T-cell (primary cell): ENCODE data around the gene PPL. TPM values are rescaled to one million over a fixed set of nuclear protein-coding genes. Genes with fewer than 3 reads are reported as not detected.

ENCODE experiments used
- ATAC-seq, 4 experiments: fragments of 200-7000 bp in 3 of 4; fragments of 150-1000 bp in 1 of 4; cut with Tn5 transposase; replicated peaks in 1 of 4; 1 replicate in 3 of 4; 2 replicates in 1 of 4; pipeline ENCODE4 v1.10.0; 2021; ENCODE audit warnings: moderate library complexity in 3 of 4, mild to moderate bottlenecking in 2 of 4, moderate number of reproducible peaks in 1 of 4
- CTCF ChIA-PET, 2 donors: fragments of 300-600 bp; sonication (Branson Sonifier 250); formaldehyde crosslinking; loops; one replicate each; lab custom pipeline; 2022; ENCODE audit warnings: antibody characterized with exemption in 2 of 2; lab: Charles Lee
- POLR2A ChIA-PET, 2 donors: fragments of 300-600 bp; sonication (Branson Sonifier 250); formaldehyde crosslinking; loops; one replicate each; lab custom pipeline; 2022; ENCODE audit warnings: antibody characterized with exemption in 2 of 2; lab: Charles Lee
- DNase-seq, 35 experiments: peaks; one replicate each; pipeline versions ENCODE4 v3.0.0 to v3.0.0-alpha.2; 2013 to 2023
- H3K27ac ChIP-seq: one replicate; pipeline ENCODE4 v1.5.1; 2013; ENCODE audit warnings: low read length
- H3K27me3 ChIP-seq, 2 experiments: replicated peaks in 1 of 2; 1 replicate in 1 of 2; 2 replicates in 1 of 2; pipeline versions ENCODE4 v1.6.1 to v1.7.0; 2013; ENCODE audit warnings: low read length in 1 of 2, mixed read lengths in 1 of 2; ENCODE audit not compliant: control insufficient read depth in 2 of 2, insufficient read depth in 2 of 2; ENCODE audit errors: extremely low read depth in 1 of 2
- H3K36me3 ChIP-seq, 2 donors: 1 replicate in 1 of 2; 2 replicates in 1 of 2; pipeline versions ENCODE4 v1.6.1 to v1.7.0; 2013; ENCODE audit warnings: low read length in 1 of 2; ENCODE audit not compliant: control insufficient read depth in 2 of 2, insufficient read depth in 1 of 2; ENCODE audit errors: extremely low read depth in 1 of 2
- H3K4me1 ChIP-seq, 2 experiments: 1 replicate in 1 of 2; 2 replicates in 1 of 2; pipeline versions ENCODE4 v1.6.1 to v1.7.0; 2013; ENCODE audit warnings: low read length in 2 of 2, mixed read lengths in 1 of 2; ENCODE audit not compliant: insufficient read depth in 2 of 2, control insufficient read depth in 1 of 2; ENCODE audit errors: extremely low read depth in 1 of 2
- H3K4me3 ChIP-seq, 2 donors: 1 replicate in 1 of 2; 2 replicates in 1 of 2; pipeline versions ENCODE4 v1.5.1 to v1.7.0; 2013; ENCODE audit warnings: mild to moderate bottlenecking in 2 of 2, low read length in 1 of 2, moderate library complexity in 1 of 2; ENCODE audit not compliant: control insufficient read depth in 1 of 2; ENCODE audit errors: extremely low read depth in 1 of 2
- H3K9me3 ChIP-seq: 2 replicates; pipeline ENCODE4 v1.7.0; 2013
- H3K27ac Mint-ChIP-seq, 2 donors: one replicate each; pipeline ENCODE4 v1.8.0; 2020 to 2021; ENCODE audit warnings: mild to moderate bottlenecking in 2 of 2, mixed read lengths in 2 of 2
- H3K27me3 Mint-ChIP-seq, 2 donors: one replicate each; pipeline ENCODE4 v1.8.0; 2021 to 2022; ENCODE audit warnings: mixed read lengths in 2 of 2
- H3K36me3 Mint-ChIP-seq: one replicate; pipeline ENCODE4 v1.8.0; 2021; ENCODE audit warnings: mixed read lengths
- H3K4me1 Mint-ChIP-seq, 3 donors: one replicate each; pipeline ENCODE4 v1.8.0; 2020 to 2022; ENCODE audit warnings: mixed read lengths in 3 of 3, mild to moderate bottlenecking in 1 of 3
- H3K4me3 Mint-ChIP-seq, 3 donors: one replicate each; pipeline ENCODE4 v1.8.0; 2020 to 2022; ENCODE audit warnings: mild to moderate bottlenecking in 3 of 3, mixed read lengths in 3 of 3, moderate library complexity in 3 of 3
- H3K9me3 Mint-ChIP-seq, 3 donors: one replicate each; pipeline ENCODE4 v1.8.0; 2020 to 2022; ENCODE audit warnings: mixed read lengths in 3 of 3
- WGBS: methylation state at CpG from one replicate; pipeline ENCODE4 v1.1.5; 2013; ENCODE audit warnings: missing lambda C conversion rate; ENCODE audit not compliant: insufficient coverage; 5-methylcytosine and 5-hydroxymethylcytosine counted together
- total RNA-seq, 35 experiments: library from RNA in 6 of 35; stranded (reverse) in 6 of 35; fragments of 120-200 nt in 1 of 35; gene quantifications; one replicate each; pipeline versions ENCODE4 v1.2.1 to v1.2.4 and lab custom pipeline; 2013 to 2026

Gene PPL
- total RNA-seq, 5 donors from 2014 or later (not counting 1 experiment from before 2014, with no cell fraction given): 0.10 to 0.32 (median 0.12) TPM; not detected in 2

DNA sequence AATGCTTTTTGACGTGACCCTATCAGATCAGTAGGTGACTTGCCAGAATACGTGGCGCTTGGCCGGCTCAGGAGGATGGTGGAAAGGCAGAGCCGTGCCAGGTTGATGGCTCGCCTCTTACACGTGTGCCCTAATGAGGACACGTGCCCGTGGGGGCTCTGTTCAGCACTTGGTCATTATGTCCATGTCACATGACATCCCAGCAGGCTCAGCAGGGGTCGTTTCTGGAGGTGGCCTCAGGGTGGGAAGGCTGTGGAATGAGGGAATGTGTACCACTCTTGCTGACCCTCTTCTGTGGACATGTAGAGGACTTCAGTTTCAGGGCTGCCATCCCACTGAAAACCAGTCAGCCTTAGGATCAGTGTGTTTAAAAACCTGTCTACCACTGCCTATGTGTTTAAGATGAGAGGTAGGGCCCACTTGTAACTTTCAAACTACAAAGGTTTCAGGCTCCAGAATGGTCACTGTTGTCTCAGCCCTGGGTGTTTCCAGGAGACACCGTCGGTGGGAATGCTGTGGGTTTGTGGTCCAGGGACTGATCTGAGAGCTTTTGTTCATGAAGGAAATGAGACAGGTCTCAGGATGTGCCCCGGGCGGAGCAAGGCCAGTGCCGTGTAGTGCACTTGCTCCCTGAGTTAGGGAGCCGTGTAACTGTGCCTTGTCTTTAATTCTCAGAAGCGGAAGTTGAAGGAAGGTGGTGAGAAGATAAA is 77.6 kb downstream of the PPL start:
- ChIA-PET CTCF (no interaction called here), POLR2A (no interaction called here)
- Histone ChIP-seq H3K4me1 (no peaks in the 10 kb centered on the region), H3K4me3 (no peak overlapping the region), H3K27me3 (no peaks in the 10 kb centered on the region), H3K27ac (no peak overlapping the region), H3K9me3 (no peaks in the 10 kb centered on the region), H3K36me3 (peaks cover 19 to 70% of the 10 kb centered on the region in 2 donors)
- H3K27ac Mint-ChIP-seq: no peak overlapping the region
- H3K4me3 Mint-ChIP-seq: no peak overlapping the region
- DNase-seq: no peak
- H3K4me1 Mint-ChIP-seq: peaks cover 2 to 18% (median 14%) of the 10 kb centered on the region in 3 donors
- H3K36me3 Mint-ChIP-seq: peaks cover 49% of the 10 kb centered on the region
- H3K27me3 Mint-ChIP-seq: no peaks in the 10 kb centered on the region
- WGBS: 97% methylated on average over 16 of the region's 17 CpGs
- H3K9me3 Mint-ChIP-seq: no peaks in the 10 kb centered on the region
- no peak for ATAC-seq

- Histone ChIP-seq H3K4me1 (peaks cover 0 to 2% of the 10 kb centered on the region in 2 experiments), H3K27ac (no peak overlapping the region), H3K9me3 (no peaks in the 10 kb centered on the region), H3K36me3 (peaks cover 22 to 53% of the 10 kb centered on the region in 2 donors), H3K27me3 (no peaks in the 10 kb centered on the region), H3K4me3 (no peak overlapping the region)
- no peaks in the 10 kb centered on the region for H3K9me3 Mint-ChIP-seq
- ATAC-seq (no peak), DNase-seq (no peak)
- H3K36me3 Mint-ChIP-seq: peaks cover 42% of the 10 kb centered on the region
- no peak overlapping the region for H3K27ac Mint-ChIP-seq
- POLR2A ChIA-PET: no interaction called here
- WGBS: 100% methylated on average over 1 of the region's 2 CpGs
- no peak overlapping the region for H3K4me3 Mint-ChIP-seq
- no peaks in the 10 kb centered on the region for H3K27me3 Mint-ChIP-seq
- peaks cover 15 to 20% (median 17%) of the 10 kb centered on the region in 3 donors for H3K4me1 Mint-ChIP-seq
- CTCF ChIA-PET: no interaction called here
These were observed 81.1 kb downstream of the PPL start for GRCh38 chr16:4855804-4856203.

DNA sequence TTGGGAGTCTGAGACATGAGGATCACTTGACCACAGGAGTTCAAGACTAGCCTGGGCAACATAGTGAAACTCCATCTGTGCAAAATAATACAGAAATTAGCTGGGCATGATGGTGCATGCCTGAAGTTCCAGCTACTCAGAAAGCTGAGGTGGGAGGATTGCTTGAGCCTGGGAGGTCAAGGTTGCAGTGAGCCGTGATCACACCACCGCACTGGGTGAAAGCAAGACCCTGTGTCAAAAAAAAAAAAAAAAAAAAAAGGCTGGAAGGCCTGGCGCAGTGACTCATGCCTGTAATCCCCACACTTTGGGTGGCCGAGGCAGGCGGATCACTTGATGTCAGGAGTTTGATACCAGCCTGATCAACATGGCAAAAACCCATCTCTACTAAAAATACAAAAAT is 81.6 kb downstream of the PPL start:
- Histone ChIP-seq H3K4me3 (no peak overlapping the region), H3K27me3 (no peaks in the 10 kb centered on the region), H3K9me3 (no peaks in the 10 kb centered on the region), H3K4me1 (peaks cover 0 to 4% of the 10 kb centered on the region in 2 experiments), H3K27ac (no peak overlapping the region), H3K36me3 (peaks cover 22 to 48% of the 10 kb centered on the region in 2 donors)
- ATAC-seq (no peak), DNase-seq (no peak)
- ChIA-PET CTCF (no interaction called here), POLR2A (no interaction called here)
- H3K9me3 Mint-ChIP-seq: no peaks in the 10 kb centered on the region
- no peaks in the 10 kb centered on the region for H3K27me3 Mint-ChIP-seq
- H3K4me3 Mint-ChIP-seq: no peak overlapping the region
- 50% methylated on average over 2 of the region's 5 CpGs for WGBS
- H3K36me3 Mint-ChIP-seq: peaks cover 39% of the 10 kb centered on the region
- H3K27ac Mint-ChIP-seq: no peak overlapping the region
- H3K4me1 Mint-ChIP-seq: peaks cover 20 to 24% (median 21%) of the 10 kb centered on the region in 3 donors

GRCh38 chr16:4852221-4852872 is 84.6 kb downstream of the PPL start:
- CTCF ChIA-PET: no interaction called here
- no CpG with 5 or more reads among the region's 1 CpG for WGBS

DNA sequence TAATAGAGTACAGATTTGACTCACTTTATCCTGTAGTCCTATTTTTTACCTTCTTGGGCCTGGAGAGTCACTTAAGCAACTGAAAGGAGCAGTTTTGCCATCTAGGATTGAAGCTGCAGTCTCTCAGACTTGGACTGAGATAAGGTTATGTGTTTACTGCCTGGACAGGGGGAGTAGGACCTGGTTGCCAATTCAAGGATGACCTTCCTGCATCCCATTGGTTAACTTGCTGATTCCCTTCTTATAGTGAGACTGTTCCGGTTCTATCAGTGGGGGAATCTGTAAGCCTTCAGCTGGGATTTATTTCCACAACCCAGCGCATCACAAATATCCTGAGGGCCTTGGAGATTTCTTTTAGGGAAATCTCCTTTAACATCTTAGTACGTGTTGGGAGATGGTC is 86.7 kb downstream of the PPL start:
- Histone ChIP-seq H3K36me3 (peaks cover 11 to 13% of the 10 kb centered on the region in 2 donors), H3K27me3 (no peaks in the 10 kb centered on the region), H3K4me3 (no peak overlapping the region), H3K9me3 (no peaks in the 10 kb centered on the region), H3K27ac (no peak overlapping the region), H3K4me1 (peaks cover 24 to 36% of the 10 kb centered on the region in 2 experiments)
- no CpG with 5 or more reads among the region's 3 CpGs for WGBS
- ATAC-seq (no peak), DNase-seq (no peak)
- H3K9me3 Mint-ChIP-seq: no peaks in the 10 kb centered on the region
- H3K27ac Mint-ChIP-seq: no peak overlapping the region
- H3K36me3 Mint-ChIP-seq: peaks cover 7% of the 10 kb centered on the region
- ChIA-PET CTCF (interaction anchor here in 1 of 2 donors (0.6 kb wide), 1 partner anchor 104 kb away, joined by 3 read pairs; no protein-coding TSS in a partner anchor), POLR2A (interaction anchor here in 1 of 2 donors (0.6 kb wide), 1 partner anchor 9 kb away, joined by 5 read pairs; no protein-coding TSS in a partner anchor)
- no peaks in the 10 kb centered on the region for H3K27me3 Mint-ChIP-seq
- peaks cover 53 to 58% (median 56%) of the 10 kb centered on the region in 3 donors for H3K4me1 Mint-ChIP-seq
- peak overlapping the region; percentile 18 to 88 (median 24) for H3K4me3 Mint-ChIP-seq

More at GRCh38 chr16:4852221-4852872, 84.6 kb downstream of the PPL start:
- Mint-ChIP-seq H3K4me3 (no peak overlapping the region), H3K36me3 (peaks cover 13% of the 10 kb centered on the region), H3K9me3 (no peaks in the 10 kb centered on the region), H3K4me1 (peaks cover 41 to 45% (median 44%) of the 10 kb centered on the region in 3 donors), H3K27me3 (no peaks in the 10 kb centered on the region), H3K27ac (peak overlapping the region; percentile 48 to 59)
- no peak overlapping the region for H3K4me3 ChIP-seq
- no peaks in the 10 kb centered on the region for H3K27me3 ChIP-seq
- H3K36me3 ChIP-seq: peaks cover 17 to 24% of the 10 kb centered on the region in 2 donors
- DNase-seq: no peak
- H3K27ac ChIP-seq: no peak overlapping the region
- H3K4me1 ChIP-seq: peaks cover 13 to 24% of the 10 kb centered on the region in 2 experiments
- ATAC-seq: no peak
- no peaks in the 10 kb centered on the region for H3K9me3 ChIP-seq
- POLR2A ChIA-PET: no interaction called here

- H3K4me3 Mint-ChIP-seq: peak overlapping the region; percentile 88 to 90 (median 88)
- ATAC-seq (peak; percentile 7 to 25 (median 17)), DNase-seq (peak in 25 of 35 experiments; percentile 1 to 57 (median 14))
- Histone ChIP-seq H3K27ac (peak overlapping the region; percentile 43), H3K4me3 (peak overlapping the region; percentile 45 to 68), H3K27me3 (no peaks in the 10 kb centered on the region), H3K36me3 (peaks cover 2 to 20% of the 10 kb centered on the region in 2 donors), H3K4me1 (peaks cover 26 to 36% of the 10 kb centered on the region in 2 experiments), H3K9me3 (no peaks in the 10 kb centered on the region)
- no peaks in the 10 kb centered on the region for H3K27me3 Mint-ChIP-seq
- H3K9me3 Mint-ChIP-seq: no peaks in the 10 kb centered on the region
- H3K4me1 Mint-ChIP-seq: peaks cover 56 to 65% (median 64%) of the 10 kb centered on the region in 3 donors
- H3K36me3 Mint-ChIP-seq: peaks cover 9% of the 10 kb centered on the region
- H3K27ac Mint-ChIP-seq: peak overlapping the region; percentile 75 to 86
- CTCF ChIA-PET: no interaction called here
- POLR2A ChIA-PET: no interaction called here
- under 1% methylated on average over 75 of the region's 83 CpGs for WGBS
These were observed 89.0 kb downstream of the PPL start for GRCh38 chr16:4847774-4848587.
